Transverse colon (tissue), 4 donors: Measurements from ENCODE around the gene NUP214.

ENCODE experiments used
- POLR2A ChIP-seq: fragments of 450-650 bp; IDR thresholded peaks from one replicate; pipeline ENCODE4 v1.6.1; 2016; ENCODE audit warnings: antibody characterized with exemption, mild to moderate bottlenecking, moderate library complexity
- POLR2AphosphoS5 ChIP-seq, 3 donors: sonication (generic); formaldehyde crosslinking; IDR thresholded peaks; one replicate each; pipeline ENCODE4 v1.6.1; 2016; ENCODE audit warnings: antibody characterized with exemption in 3 of 3
- TF ChIP-seq, protein P1 (sequence below), 5 experiments: fragments of 200-600 bp in 3 of 5; fragments of 450-650 bp in 2 of 5; sonication (generic) in 3 of 5; IDR thresholded peaks; 1 replicate in 2 of 5; 2 replicates in 3 of 5; pipeline ENCODE4 v1.5.1; 2016 to 2017; ENCODE audit warnings: antibody characterized with exemption in 5 of 5, inconsistent platforms in 3 of 5, mild to moderate bottlenecking in 2 of 5, moderate library complexity in 1 of 5

DNA sequence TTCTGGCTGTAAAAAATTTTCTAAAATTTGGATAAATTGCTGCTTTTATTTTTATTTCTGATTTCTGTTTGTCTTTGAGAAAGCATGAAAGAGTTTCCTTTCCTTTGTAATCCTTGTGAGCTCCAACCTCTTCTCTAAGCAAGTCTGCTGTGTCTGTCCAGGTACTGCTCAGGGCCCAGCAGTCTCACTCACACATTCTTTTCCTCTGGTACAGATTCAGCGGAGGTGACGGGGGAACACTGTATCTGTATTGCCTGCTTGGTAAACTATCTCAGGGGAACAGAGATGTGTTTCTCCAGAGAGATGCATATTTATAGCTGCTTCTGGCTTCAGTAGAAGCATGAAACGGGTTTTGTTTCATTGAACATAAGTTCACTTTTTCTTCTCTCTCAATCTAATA lies 60.5 kb downstream of the NUP214 start:
- TF ChIP-seq, protein P1, sequence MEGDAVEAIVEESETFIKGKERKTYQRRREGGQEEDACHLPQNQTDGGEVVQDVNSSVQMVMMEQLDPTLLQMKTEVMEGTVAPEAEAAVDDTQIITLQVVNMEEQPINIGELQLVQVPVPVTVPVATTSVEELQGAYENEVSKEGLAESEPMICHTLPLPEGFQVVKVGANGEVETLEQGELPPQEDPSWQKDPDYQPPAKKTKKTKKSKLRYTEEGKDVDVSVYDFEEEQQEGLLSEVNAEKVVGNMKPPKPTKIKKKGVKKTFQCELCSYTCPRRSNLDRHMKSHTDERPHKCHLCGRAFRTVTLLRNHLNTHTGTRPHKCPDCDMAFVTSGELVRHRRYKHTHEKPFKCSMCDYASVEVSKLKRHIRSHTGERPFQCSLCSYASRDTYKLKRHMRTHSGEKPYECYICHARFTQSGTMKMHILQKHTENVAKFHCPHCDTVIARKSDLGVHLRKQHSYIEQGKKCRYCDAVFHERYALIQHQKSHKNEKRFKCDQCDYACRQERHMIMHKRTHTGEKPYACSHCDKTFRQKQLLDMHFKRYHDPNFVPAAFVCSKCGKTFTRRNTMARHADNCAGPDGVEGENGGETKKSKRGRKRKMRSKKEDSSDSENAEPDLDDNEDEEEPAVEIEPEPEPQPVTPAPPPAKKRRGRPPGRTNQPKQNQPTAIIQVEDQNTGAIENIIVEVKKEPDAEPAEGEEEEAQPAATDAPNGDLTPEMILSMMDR (IDR thresholded peaks at IDR 0.05) = no peak
- TF ChIP-seq POLR2A = no peak
- no peak for TF ChIP-seq POLR2AphosphoS5 (IDR thresholded peaks at IDR 0.05)
